HG03159 (cell line): ENCODE results near the gene ABCA3.
"Not testable (repeated sequence)": the region's sequence is repeated elsewhere in the genome, so short reads cannot be mapped to it uniquely, and the experiment has no call there.

Experiments
- ATAC-seq: cut with Tn5 transposase; IDR thresholded peaks from one replicate; pipeline ENCODE4 v1.9.1; 2021; ENCODE audit warnings: mild to moderate bottlenecking, moderate library complexity; ENCODE audit not compliant: unreplicated experiment

The ABCA3 gene

DNA sequence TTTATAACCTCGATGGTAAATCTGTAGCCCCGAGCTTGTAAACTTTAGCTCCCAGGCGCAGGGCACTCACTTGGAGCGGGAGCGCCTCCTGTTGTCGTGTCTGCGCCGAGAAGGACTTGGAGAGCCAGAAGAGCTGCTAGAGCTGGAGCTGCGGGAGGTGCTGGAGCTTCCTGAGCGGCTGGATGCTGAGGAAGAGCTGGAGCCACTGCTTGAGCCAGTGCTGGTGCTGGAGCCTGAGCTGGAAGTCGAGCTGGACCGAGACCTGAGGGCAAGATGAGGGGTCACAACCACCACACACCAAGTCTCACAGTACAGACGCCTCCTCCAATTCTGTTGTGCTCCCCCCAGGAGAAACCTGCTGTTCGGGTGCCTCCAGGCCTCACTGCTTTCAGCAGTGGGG lies 77.5 kb downstream of the ABCA3 start:
- not testable (repeated sequence) for ATAC-seq

DNA sequence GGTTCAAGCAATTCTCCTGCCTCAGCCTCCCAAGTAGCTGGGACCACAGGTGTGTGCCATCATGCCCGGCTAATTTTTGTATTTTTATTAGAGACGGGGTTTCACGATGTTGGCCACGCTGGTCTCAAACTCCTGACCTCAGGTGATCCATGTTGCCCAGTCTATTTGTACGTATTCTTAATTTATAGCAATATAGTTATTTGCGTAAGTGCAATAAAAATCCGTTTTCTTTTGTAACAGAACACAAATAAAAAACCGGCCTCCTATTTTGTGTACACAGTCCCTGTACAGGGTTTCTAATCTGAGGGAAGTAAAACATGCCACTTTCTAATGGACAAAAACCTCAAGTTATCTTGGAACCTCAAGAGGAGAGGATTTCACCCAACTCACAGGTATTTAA lies 80.3 kb downstream of the ABCA3 start:
- ATAC-seq, result no peak

DNA sequence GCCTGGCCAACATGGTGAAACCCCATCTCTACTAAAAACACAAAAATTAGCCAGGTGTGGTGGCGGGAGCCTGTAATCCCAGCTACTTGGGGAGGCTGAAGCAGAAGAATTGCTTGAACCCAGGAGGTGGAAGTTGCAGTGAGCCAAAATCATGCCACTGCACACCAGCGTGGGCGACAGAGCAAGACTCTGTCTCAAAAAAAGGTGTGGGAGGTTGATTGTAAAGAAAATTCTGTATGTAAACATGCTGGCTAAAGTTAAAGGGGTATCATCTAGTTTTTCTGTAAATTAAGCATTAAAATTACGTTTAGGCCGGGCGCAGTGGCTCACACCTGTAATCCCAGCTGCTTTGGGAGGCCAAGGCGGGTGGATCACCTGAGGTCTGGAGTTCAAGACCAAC lies 82.0 kb downstream of the ABCA3 start:
- not testable (repeated sequence) for ATAC-seq

DNA sequence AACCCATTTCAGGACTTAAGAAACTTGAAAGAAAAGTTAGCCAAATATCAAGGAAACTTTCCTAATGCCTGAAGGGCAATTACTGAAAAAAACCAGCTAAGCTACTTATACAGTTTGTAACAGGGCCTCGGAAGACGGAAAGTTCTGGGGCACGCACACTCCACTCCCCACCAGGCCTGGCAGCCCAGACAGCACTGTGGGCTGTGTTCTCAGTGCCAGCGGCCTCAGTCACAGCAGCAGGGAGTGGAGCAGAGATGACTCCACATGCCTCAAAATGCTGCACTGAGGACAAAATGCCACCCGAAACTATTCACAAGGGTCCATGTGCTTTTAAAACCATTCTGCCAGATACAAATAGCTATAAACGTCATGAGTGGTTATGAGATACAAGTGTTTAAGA lies 82.8 kb downstream of the ABCA3 start:
- ATAC-seq, result no peak

DNA sequence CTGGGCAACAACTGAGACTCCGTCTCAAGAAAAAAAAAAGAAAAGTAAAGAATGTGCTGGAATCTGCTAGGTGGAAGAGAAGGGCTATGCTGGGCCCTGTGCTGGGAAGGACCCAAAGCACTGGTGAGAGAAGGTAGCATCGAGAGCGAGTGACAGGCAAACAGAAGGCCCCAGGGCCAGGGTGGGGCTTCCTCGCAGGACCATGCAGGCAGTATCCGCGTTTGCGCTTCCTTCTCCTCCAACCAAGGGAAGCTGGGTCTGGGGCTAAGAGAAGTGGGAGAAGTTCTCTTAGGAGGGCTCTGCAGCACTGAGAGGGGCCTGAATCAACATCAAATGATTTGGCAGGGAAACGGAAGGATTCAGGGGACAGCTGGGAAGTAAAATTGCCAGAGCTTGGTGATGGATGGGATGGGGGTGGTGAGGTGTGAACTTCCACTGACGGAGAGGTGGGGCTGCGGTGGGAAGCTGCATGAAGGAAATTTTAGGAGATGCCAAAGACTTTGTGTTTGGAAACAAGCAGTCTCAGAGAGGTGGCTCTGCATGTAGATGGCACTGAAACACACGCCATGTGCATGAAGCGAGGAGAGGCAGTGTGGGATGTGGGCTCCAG lies 83.9 kb downstream of the ABCA3 start:
- ATAC-seq, result no peak

DNA sequence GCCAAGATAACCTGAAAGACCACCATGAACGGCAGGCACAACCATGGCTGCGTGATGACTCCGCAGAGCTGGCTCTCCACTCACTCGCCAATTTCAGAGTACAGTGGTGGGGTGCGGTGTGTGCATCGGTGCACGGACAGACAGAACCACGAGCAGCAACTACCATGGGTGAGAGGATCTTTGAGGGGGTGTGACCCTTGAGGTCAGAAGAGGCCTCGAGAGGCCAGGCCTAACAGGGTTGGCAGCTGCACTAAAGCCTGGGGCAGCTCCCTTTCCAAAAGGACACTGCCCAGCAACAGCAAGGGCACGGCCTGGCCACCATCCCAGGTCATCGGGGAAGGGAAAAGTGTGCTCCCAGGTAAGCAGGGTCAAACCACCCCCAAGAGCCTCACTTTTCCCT lies 87.2 kb downstream of the ABCA3 start:
- ATAC-seq, result no peak

DNA sequence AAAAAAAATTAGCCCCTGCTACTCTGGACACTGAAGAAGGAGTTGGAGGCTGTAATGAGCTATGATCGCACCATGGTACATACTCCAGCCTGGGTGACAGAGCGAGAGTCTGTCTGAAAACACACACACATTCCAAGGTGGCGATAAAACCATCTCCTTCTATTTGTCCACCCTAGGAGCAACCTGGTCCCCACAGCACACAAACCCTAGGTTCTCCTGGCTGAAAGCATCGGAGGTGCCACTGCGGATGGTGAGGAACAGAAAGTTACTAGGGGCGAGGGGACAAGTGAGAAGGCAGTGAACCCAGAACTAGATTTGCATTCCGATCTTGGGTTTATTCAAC lies 87.8 kb downstream of the ABCA3 start:
- no peak for ATAC-seq

DNA sequence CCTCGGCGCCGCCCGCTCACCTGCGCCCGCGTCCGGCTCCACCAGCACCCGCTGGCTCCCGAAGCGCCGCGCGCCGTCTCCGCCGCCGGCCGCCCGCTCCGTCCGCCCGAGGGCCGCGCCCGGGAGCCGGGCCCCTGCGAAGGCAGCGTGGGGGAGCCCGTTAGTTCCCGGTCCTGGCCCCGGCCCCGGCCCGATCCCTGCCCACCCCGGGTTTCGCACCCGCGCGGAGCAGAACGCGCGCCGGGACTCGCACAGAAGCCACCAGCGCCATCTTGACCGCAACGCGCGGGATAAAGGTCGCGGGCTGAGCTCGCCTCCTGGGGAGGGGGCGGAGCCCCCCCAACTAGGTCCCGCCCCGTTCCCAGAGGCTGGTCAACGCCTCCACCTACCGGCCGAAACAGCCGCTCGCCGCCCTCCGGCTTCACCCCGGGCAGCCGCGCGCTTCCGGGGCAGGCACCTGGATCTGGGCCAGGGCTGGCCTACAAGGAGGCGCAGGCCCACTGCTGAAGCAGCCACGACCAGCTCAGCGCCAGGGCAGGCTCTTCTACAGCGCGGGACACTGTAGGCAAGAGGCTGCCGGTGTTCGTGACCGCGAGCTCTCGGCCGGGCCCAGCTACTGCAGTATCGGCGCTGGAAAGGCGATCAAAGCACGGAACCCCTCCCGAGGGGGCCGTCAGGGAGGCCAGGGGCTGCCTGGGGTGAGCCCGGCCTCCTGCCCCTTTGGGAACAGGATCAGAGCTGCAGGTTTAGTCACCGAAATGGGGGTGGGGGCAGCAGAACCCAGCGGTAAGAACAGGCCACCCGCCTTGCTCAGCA lies 89.0 kb downstream of the ABCA3 start, which contains the start of gene ECI1:
Gene ECI1, minus strand, starts transcription at position 292 of the 816 bp plus-strand sequence. Its CDS starts 21 bp downstream, at position 271.
- peak; percentile 80 for ATAC-seq

DNA sequence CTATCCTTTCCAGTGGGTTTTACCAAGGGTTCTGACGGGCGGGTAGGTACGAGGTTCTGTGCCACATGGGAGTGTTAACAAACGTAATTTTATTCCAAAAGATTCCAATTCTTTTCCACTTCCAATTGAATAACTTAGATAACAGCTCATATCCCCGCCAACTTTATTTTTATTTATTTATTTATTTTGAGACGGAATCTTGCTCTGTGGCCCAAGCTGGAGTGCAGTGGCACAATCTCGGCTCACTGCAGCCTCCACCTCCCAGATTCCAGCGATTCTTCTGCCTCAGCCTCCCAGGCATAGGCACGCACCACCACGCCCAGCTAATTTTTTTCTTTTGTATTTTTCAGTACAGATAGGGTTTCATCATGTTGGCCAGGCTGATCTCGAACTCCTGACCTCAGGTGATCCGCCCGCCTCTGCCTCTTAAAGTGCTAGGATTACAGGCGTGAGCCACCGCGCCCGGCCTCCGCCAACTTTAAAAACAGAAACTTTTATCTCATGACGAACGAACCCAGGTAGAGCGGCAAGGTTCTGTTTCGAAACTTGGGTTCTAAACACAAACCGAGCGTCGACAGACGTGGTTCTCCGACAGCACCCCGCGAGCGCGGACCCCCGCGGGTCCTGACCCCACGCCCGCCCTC lies 89.8 kb downstream of the ABCA3 start:
- no peak for ATAC-seq

DNA sequence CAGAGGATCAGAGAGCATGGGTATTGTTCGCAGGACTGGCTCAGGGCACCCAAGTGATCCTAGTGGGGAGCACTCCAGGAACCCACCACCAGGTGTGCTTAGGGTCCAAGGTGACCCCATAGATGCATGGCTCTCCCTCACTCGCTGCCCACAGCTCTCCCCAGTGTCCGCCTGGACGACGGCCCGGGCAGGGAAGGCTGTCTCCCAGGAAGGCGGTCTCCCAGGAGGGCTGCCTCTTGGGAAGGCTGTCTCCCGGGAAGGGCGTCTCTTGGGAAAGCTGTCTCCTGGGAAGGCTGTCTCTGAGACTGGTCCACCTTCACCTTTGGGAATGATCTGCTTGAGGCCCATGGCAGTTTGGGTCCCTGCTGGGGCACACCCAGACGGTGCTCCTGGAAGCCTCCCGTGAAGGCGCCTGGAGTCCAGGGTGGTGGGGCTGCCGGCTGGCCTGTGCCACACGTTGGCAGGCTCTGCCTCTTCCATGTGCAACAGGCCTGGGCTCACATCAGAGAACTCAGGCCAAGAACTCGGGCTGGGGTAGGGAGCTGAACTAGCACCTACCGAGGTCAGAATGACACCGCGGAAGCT lies 94.1 kb downstream of the ABCA3 start:
- ATAC-seq, result no peak

DNA sequence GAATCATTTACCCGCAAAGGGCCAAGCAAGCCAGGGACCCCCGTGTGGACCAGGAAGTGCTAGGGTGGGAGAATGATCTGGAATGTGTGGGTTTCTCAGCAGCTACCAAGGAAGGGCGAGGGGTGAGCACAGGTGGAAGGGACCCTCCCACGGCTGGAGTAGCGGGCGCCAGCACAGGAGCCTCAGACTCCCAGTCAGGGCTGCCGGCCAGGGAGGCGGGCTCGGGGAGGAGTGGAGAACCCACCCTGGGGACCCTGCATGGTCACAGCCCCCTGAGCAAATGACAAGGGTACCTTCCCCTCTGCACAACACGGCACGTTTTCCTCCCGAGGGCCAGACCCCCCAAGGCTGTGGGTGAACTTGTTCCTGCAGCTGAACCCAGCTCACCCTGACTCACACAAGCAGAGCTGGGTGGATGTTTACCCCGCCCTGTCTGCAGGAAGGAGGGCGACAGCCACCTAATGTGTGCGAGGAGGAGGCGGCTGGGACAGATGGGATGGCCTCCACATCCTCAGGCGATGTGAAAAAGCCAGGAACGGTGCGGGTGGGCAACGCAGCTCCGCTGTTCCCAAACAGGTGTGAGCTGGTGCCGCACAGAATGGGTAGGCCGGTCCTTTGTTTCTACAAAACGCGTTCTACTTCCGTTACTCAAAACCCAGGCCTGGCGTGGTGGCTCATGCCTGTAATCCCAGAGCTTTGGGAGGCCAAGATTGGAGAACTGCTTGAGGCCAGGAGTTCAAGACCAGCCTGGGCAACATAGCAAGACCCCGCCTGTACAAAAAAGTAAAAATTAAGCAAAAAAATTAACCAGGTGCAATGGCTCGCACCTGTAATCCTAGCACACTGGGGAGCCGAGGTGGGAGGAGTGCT lies 95.4 kb downstream of the ABCA3 start:
- no peak for ATAC-seq

DNA sequence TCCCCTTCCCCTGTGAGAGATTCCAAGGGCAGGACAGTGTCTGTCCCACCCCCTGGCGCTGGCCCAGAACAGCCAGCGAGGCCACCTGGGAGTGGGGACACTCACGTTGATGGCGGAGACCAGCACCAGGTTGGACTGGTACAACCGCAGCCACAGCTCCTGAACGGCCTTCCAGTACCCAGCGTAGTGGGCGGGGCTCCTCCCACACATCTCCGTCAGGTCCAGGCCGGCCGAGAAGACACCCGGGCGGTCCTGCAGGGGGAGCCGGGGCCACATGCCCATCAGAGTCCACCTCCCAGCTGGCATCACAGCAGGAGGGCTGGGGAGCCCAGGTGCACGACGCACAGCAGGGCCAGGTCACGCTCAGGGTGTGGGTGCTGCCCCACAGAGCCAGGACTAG lies 96.2 kb downstream of the ABCA3 start:
- ATAC-seq, result no peak

DNA sequence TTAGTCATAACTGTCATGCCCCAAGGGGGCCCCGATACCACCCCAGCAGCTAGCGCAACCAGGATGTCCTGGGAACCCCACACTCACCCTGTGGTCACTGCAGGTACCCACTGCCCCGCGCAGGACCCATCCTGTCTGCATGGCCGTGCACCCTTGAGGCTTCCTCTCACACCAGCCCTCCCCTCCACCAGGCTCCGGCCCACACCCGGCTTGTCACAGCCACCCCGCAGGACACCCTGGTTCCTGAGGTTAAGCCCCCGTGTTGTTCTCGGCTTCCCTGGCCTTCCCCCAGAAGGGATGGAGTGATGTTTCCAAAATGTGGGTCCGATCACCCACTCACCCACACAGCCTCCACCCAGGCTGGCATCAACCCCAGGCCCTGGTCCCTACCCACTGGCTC lies 96.7 kb downstream of the ABCA3 start:
- ATAC-seq, result no peak

DNA sequence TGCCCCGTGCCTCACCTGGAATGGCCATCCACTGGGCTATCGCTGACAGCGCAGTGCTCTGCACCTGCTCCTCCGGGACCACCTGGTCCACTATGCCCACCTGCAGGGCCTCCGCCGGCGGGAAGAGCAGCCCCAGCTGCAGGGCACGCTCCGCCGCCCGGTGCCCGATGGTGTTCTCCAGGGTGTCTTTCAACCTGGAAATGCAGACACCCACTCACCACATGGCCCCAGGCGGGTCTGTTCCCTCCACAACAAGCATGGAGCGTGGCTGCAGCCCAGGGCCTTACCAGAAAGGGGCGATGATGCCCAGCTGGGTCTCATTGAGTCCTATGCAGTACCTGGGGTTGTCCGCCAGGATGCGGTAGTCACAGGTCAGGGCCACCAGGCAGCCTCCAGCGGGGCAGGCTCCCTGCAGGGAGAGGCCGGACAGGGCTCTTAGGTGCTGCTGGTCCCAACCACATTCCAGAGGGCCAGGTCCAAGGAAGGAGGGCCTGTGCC lies 97.4 kb downstream of the ABCA3 start:
- no peak for ATAC-seq

DNA sequence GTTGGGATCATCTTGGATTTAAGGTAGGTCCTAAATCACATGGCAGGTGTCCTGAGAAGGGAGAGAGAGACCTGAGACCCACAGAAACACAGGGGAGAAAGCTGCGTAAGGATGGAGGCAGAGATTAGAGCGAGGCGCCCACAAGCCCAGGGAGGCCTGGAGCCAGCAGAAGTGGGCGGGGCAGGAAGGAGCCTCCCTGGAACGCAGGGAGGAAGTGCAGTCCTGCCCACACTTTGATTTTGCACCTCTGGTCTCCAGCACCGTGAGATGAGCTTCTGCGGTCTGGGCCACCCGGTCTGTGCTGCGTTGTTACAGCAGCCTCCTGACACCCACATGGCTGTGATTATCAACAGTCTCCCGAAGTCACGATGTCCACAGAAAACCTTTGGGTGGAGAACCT lies 97.9 kb downstream of the ABCA3 start:
- ATAC-seq, result no peak

DNA sequence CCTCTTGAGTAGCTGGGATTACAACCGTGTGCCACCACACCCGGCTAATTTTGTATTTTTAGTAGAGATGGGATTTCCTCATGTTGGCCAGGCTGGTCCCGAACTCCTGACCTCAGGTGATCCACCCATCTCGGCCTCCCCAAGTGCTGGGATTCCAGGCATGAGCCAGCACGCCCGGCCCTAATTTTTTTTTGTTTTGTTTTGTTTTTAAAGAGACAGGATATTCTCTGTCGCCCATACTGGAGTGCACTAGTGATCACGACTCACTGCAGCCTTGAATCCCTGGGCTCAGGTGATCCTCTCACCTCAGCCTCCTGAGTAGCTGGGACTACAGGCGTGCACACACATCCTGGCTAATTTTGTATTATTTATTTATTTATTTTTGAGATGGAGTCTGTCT lies 100.2 kb downstream of the ABCA3 start:
- ATAC-seq, result not testable (repeated sequence)

DNA sequence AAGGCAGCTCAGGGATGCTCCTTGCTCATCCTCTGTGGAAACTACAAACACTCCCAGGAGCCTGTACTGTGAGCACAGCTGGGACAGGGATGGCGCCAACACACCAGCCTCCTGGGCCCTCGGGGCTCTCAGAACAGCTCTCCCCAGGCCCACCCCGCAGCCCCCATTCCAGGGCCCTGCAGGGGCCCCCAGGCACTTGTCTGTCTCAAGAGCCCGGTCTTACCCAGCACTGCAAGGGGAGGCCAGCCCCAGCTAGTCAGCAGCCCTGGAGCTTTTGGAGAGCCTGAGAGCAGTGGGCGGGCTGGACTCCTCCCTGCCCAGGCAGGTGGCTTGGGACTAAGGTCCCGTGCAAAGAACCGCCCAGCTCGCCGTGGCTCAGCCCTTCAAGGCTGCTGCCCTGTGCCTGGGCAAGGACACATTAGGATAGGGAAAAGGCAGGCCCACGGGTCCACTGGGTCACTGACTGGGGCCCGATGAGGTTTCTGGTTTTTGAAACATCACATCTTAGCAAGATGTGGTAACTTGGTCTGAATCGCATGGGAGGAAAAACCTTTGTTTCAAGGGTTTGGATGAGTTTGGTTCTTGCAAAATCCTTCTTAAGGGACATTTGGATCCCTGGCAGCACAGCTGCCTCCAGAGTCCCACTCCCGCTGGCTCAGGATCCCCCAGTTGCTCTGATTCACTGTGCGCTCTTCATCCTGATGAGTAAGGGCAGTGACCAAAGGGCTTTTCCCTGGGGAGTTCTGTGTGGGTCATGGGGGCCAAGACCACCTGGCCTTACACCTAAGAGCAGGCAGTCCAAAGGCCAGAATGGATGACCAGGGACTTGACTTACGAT lies 101.5 kb downstream of the ABCA3 start:
- ATAC-seq, result no peak

DNA sequence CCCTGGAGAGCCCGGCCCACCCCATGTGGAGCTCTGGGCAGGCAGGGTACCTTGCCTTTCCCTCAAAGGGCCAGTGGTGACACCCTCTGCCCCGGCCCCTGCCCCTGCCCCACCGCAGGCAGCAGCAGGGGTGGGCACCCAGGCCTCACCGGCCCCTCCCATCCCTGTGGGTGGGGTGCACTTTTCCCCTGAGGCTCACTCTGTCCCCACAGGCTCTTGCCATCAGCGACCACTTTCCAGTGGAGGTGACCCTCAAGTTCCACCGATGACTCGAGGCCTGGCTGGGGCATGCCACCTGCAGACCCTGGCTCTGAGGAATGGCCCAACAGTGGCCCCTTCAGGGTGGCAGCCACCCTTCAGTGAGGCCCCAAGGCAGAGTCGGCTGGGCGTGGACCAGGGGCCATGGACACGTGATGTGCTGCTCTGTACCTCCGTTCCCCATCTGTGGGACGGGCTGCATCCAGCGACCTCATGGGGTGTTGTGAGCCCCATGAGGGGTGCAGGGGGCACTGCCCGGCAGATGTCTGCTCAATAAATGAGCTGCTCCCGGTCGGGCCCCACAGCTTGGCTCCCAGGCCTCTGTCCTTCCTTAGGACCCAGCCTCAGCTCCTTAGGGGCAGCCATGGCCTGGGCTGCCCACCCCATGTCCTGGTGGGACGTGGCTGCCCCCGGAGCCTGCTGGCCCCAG lies 102.2 kb downstream of the ABCA3 start:
- no peak for ATAC-seq

DNA sequence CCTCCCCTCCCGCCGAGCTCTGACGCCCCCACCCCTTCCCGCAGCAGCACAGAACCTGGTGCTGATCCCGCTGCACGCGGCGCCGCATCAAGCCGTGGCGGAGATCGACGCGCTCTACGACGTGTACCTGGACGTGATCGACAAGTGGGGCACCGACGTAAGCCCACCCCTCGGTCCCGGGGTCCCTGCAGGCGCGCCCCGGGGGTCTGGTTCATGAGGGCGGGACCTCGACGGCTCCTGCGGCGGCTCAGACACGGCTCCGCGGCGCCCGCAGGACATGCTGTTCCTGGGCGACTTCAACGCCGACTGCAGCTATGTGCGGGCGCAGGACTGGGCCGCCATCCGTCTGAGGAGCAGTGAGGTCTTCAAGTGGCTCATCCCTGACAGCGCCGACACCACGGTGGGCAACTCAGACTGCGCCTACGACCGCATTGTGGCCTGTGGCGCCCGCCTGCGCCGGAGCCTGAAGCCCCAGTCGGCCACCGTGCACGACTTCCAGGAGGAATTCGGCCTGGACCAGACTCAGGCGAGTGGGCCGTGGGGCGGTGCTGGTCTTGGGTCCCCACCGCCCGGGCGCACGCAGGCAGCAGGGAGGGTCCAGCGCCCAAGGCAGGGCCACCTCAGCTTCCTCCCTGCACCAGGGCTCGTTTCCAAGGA lies 102.9 kb downstream of the ABCA3 start:
- no peak for ATAC-seq
